IMR-90 (cell line): Measurements from ENCODE around the gene PGC. TPM values are rescaled to one million over a fixed set of nuclear protein-coding genes. Genes with fewer than 3 reads are reported as not detected.

Experiments
- ATAC-seq: fragments of 200-7000 bp; cut with Tn5 transposase; 2 replicates; pipeline ENCODE4 v1.9.1; 2020; ENCODE audit warnings: low read depth, mild to moderate bottlenecking, moderate library complexity
- BruUV-seq: library from RNA; stranded (reverse); fragments of 400-500 nt; replicated peaks from 2 replicates; lab custom pipeline; 2021; lab: Mats Ljungman, UMichigan
- CTCF ChIA-PET: fragments of 300-600 bp; formaldehyde crosslinking; extraction: SDS; loops from one replicate; lab custom pipeline; 2021; ENCODE audit warnings: antibody characterized with exemption; lab: Yijun Ruan, JAX
- POLR2A ChIA-PET: fragments of 300-600 bp; sonication (Branson Sonifier 250); formaldehyde crosslinking; loops from one replicate; lab custom pipeline; 2022; ENCODE audit warnings: antibody characterized with exemption; ENCODE audit not compliant: unreplicated experiment; lab: Charles Lee
- DNase-seq: peaks from one replicate; pipeline ENCODE4 v3.0.0; 2013
- H2AFZ ChIP-seq: replicated peaks from 2 replicates; pipeline ENCODE3; 2013; ENCODE audit warnings: low read length, mild to moderate bottlenecking; ENCODE audit not compliant: poor library complexity
- H2AK5ac ChIP-seq: 2 replicates; pipeline ENCODE4 v1.6.1; 2013; ENCODE audit warnings: low read depth, low read length, inconsistent platforms
- H2AK9ac ChIP-seq: replicated peaks from 2 replicates; pipeline ENCODE3; 2013; ENCODE audit warnings: mild to moderate bottlenecking, low read depth, low read length, moderate library complexity; ENCODE audit not compliant: poor library complexity
- H2BK120ac ChIP-seq: 2 replicates; pipeline ENCODE4 v1.6.1; 2013; ENCODE audit warnings: low read depth, low read length, inconsistent platforms
- H2BK15ac ChIP-seq: 3 replicates; pipeline ENCODE4 v1.6.1; 2013; ENCODE audit warnings: low read depth, low read length, inconsistent platforms
- H2BK20ac ChIP-seq: 2 replicates; pipeline ENCODE4 v1.6.1; 2013; ENCODE audit warnings: low read depth, mild to moderate bottlenecking, inconsistent platforms, low read length, moderate library complexity
- H2BK5ac ChIP-seq: 2 replicates; pipeline ENCODE4 v1.6.1; 2013; ENCODE audit warnings: mild to moderate bottlenecking, low read depth, low read length, inconsistent platforms; ENCODE audit not compliant: poor library complexity, severe bottlenecking
- H3K14ac ChIP-seq: replicated peaks from 2 replicates; pipeline ENCODE4 v1.6.1; 2013; ENCODE audit warnings: low read depth, low read length, inconsistent platforms
- H3K18ac ChIP-seq: 2 replicates; pipeline ENCODE4 v1.6.1; 2013; ENCODE audit warnings: low read depth, low read length, control low read depth
- H3K23ac ChIP-seq: 2 replicates; pipeline ENCODE4 v1.6.1; 2013; ENCODE audit warnings: low read depth, low read length, inconsistent platforms
- H3K27ac ChIP-seq: 2 replicates; pipeline ENCODE4 v1.5.1; 2013; ENCODE audit warnings: mild to moderate bottlenecking, control low read depth, low read length; ENCODE audit not compliant: insufficient read depth
- H3K27me3 ChIP-seq: 2 replicates; pipeline ENCODE4 v1.6.1; 2013; ENCODE audit warnings: low read length; ENCODE audit not compliant: control insufficient read depth, insufficient read depth
- H3K36me3 ChIP-seq: 2 replicates; pipeline ENCODE4 v1.6.1; 2013; ENCODE audit warnings: low read length, mixed read lengths; ENCODE audit not compliant: control insufficient read depth, insufficient read depth
- H3K4ac ChIP-seq: 2 replicates; pipeline ENCODE4 v1.6.1; 2013; ENCODE audit warnings: low read depth, low read length, inconsistent platforms
- H3K4me1 ChIP-seq: 2 replicates; pipeline ENCODE4 v1.6.1; 2013; ENCODE audit warnings: low read length, mixed read lengths; ENCODE audit not compliant: control insufficient read depth, insufficient read depth
- H3K4me2 ChIP-seq: 2 replicates; pipeline ENCODE4 v1.6.1; 2013; ENCODE audit warnings: low read depth, mild to moderate bottlenecking, control low read depth, low read length, moderate library complexity
- H3K4me3 ChIP-seq: 2 replicates; pipeline ENCODE4 v1.5.1; 2013; ENCODE audit warnings: low read depth, mild to moderate bottlenecking, control low read depth, low read length, moderate library complexity; ENCODE audit not compliant: insufficient read depth
- H3K56ac ChIP-seq: 2 replicates; pipeline ENCODE4 v1.6.1; 2013; ENCODE audit warnings: low read length, inconsistent platforms; ENCODE audit not compliant: insufficient read depth; ENCODE audit errors: extremely low read depth
- H3K79me1 ChIP-seq, 2 experiments: 2 replicates each; pipeline ENCODE4 v1.6.1; 2013; ENCODE audit warnings: low read length in 2 of 2, inconsistent platforms in 1 of 2, low read depth in 1 of 2
- H3K9ac ChIP-seq: 2 replicates; pipeline ENCODE4 v1.6.1; 2013; ENCODE audit warnings: low read depth, low read length, control low read depth
- H3K9me1 ChIP-seq: 2 replicates; pipeline ENCODE4 v1.6.1; 2013; ENCODE audit warnings: low read length, inconsistent platforms; ENCODE audit not compliant: insufficient read depth
- H3K9me3 ChIP-seq: 2 replicates; pipeline ENCODE4 v1.6.1; 2013; ENCODE audit warnings: low read length; ENCODE audit not compliant: control insufficient read depth, insufficient read depth
- H4K20me1 ChIP-seq: 2 replicates; pipeline ENCODE4 v1.6.1; 2013; ENCODE audit warnings: low read length, inconsistent platforms; ENCODE audit not compliant: insufficient read depth
- H4K5ac ChIP-seq: 2 replicates; pipeline ENCODE4 v1.6.1; 2013; ENCODE audit warnings: mild to moderate bottlenecking, low read depth, low read length, control low read depth
- H4K8ac ChIP-seq, 2 experiments: 2 replicates each; pipeline ENCODE4 v1.6.1; 2013; ENCODE audit warnings: low read depth in 2 of 2, low read length in 2 of 2, control low read depth in 1 of 2, inconsistent platforms in 1 of 2
- H4K91ac ChIP-seq: 2 replicates; pipeline ENCODE4 v1.6.1; 2013; ENCODE audit warnings: low read depth, low read length, inconsistent platforms; ENCODE audit not compliant: insufficient read depth
- BHLHE40 ChIP-seq: fragments of 150-350 bp; IDR thresholded peaks from 2 replicates; pipeline ENCODE4 v1.6.1; 2016; ENCODE audit warnings: mild to moderate bottlenecking, low read depth, low read length
- ELK1 ChIP-seq: fragments of 150-350 bp; IDR thresholded peaks from 2 replicates; pipeline ENCODE4 v1.6.1; 2016; ENCODE audit warnings: low read depth, mild to moderate bottlenecking, low read length, moderate library complexity, borderline replicate concordance
- FOS ChIP-seq: fragments of 150-350 bp; IDR thresholded peaks from 2 replicates; pipeline ENCODE4 v1.6.1; 2016; ENCODE audit warnings: low read depth, low read length
- POLR2A ChIP-seq: IDR thresholded peaks from 2 replicates; pipeline ENCODE4 v1.6.1; 2012; ENCODE audit warnings: mild to moderate bottlenecking, low read depth, low read length
- RCOR1 ChIP-seq: IDR thresholded peaks from 2 replicates; pipeline ENCODE4 v1.6.1; 2012; ENCODE audit warnings: mild to moderate bottlenecking, low read length, improper control_type of control experiment; ENCODE audit not compliant: insufficient replicate concordance
- RFX5 ChIP-seq: IDR thresholded peaks from 2 replicates; pipeline ENCODE4 v1.8.0; 2012; ENCODE audit warnings: low read depth, mild to moderate bottlenecking, low read length, moderate library complexity
- SMC3 ChIP-seq: fragments of 150-350 bp; IDR thresholded peaks from 2 replicates; pipeline ENCODE4 v1.6.1; 2016; ENCODE audit warnings: low read depth, mild to moderate bottlenecking, antibody characterized with exemption, low read length, moderate library complexity
- WGBS, 2 experiments: methylation state at CpG; one replicate each; pipeline versions ENCODE4 v1.1.5 to v1.1.7; 2013; ENCODE audit warnings: missing lambda C conversion rate in 2 of 2; ENCODE audit not compliant: insufficient read length in 1 of 2; ENCODE audit errors: extremely low coverage in 2 of 2; 5-methylcytosine and 5-hydroxymethylcytosine counted together
- dilution Hi-C: fragments of 300-500 bp; cut with HindIII; formaldehyde crosslinking; loops from one replicate; pipeline ENCODE4 v1.14.3; 2018; ENCODE audit warnings: low sequenced_read_pairs; ENCODE audit not compliant: unreplicated experiment
- in situ Hi-C: fragments of 300-500 bp; cut with MboI; formaldehyde crosslinking; loops from 3 replicates; pipeline ENCODE4 v1.14.3; 2019; ENCODE audit warnings: low sequenced_read_pairs, inconsistent platforms, mixed read lengths
- intact Hi-C: fragments of 100-400 bp; cut with micrococcal nuclease; formaldehyde crosslinking; loops from 2 replicates; pipeline ENCODE4 v1.10.0; 2022
- polyA plus RNA-seq, 3 experiments: library from polyadenylated mRNA; depleted of rRNA; stranded (reverse); fragments of >200 nt; gene quantifications; 2 replicates each; pipeline ENCODE4 v1.2.3, GENCODE V29; 2012; ENCODE audit warnings: low replicate concordance in 1 of 3
- total RNA-seq: library from RNA; depleted of rRNA; stranded (reverse); fragments of >200 nt; gene quantifications from 2 replicates; pipeline ENCODE4 v1.2.3, GENCODE V29; 2012

PGC gene
- total and polyA plus RNA-seq, 2 of the 4 experiments (the other 2 are of a cell fraction): not detected

- CTCF ChIA-PET: no interaction called here
These were observed 10.9 kb upstream of the PGC start for GRCh38 chr6:41757931-41758640.

More at GRCh38 chr6:41757931-41758640, 10.9 kb upstream of the PGC start:
- no peak overlapping the region for H3K56ac ChIP-seq
- H3K9ac ChIP-seq: no peak overlapping the region
- H3K27ac ChIP-seq: no peak overlapping the region
- H2AFZ ChIP-seq: no peak overlapping the region
- DNase-seq: peak; percentile 29
- H3K18ac ChIP-seq: no peak overlapping the region
- no peak overlapping the region for H3K14ac ChIP-seq
- no peak overlapping the region for H2BK120ac ChIP-seq
- POLR2A ChIA-PET: no interaction called here
- peaks cover 3% of the 10 kb centered on the region; the same call in 1 of the 2 replicates for H3K4me1 ChIP-seq
- H3K23ac ChIP-seq: no peak overlapping the region
- H4K8ac ChIP-seq: no peak overlapping the region
- H3K4ac ChIP-seq: no peak overlapping the region
- no peak overlapping the region for H2BK15ac ChIP-seq
- H3K4me2 ChIP-seq: no peak overlapping the region
- H3K4me3 ChIP-seq: no peak overlapping the region
- no TSS peak for BruUV-seq
- intact Hi-C loops (no loop called here), in situ Hi-C loops (no loop called here), dilution Hi-C loops (no loop called here)
- no peak overlapping the region for H4K5ac ChIP-seq
- H4K91ac ChIP-seq: no peak overlapping the region
- peak; percentile 71 for ATAC-seq
- H3K9me1 ChIP-seq: no peaks in the 10 kb centered on the region; the same call in 1 of the 2 replicates
- peaks cover 34% of the 10 kb centered on the region for H3K27me3 ChIP-seq
- H3K36me3 ChIP-seq: no peaks in the 10 kb centered on the region
- H2AK5ac ChIP-seq: no peak overlapping the region
- no peak for TF ChIP-seq SMC3
- no peak for TF ChIP-seq FOS
- no peak for TF ChIP-seq ELK1
- TF ChIP-seq RFX5: no peak
- no peak for TF ChIP-seq RCOR1
- no peak for TF ChIP-seq BHLHE40
- no peak for TF ChIP-seq POLR2A
- no peak overlapping the region for H2BK5ac ChIP-seq
- no CpG with 5 or more reads among the region's 8 CpGs for WGBS, 2 experiments
- no peaks in the 10 kb centered on the region for H4K20me1 ChIP-seq
- no peak overlapping the region for H2BK20ac ChIP-seq
- H2AK9ac ChIP-seq: no peak overlapping the region
- H3K79me1 ChIP-seq: no peaks in the 10 kb centered on the region
- no peaks in the 10 kb centered on the region for H3K9me3 ChIP-seq
